HG02970 (cell line): Measurements from ENCODE around the gene MZT2A.
"Not testable (repeated sequence)": the region's sequence is repeated elsewhere in the genome, so short reads cannot be mapped to it uniquely, and the experiment has no call there.

Experiments used
- ATAC-seq: cut with Tn5 transposase; IDR thresholded peaks from one replicate; pipeline ENCODE4 v1.9.1; 2021; ENCODE audit warnings: mild to moderate bottlenecking, moderate library complexity, moderate number of reproducible peaks; ENCODE audit not compliant: unreplicated experiment, low FRiP score

Gene MZT2A

GRCh38 chr2:131521524-131521923, 29.3 kb upstream of the MZT2A start:
- not testable (repeated sequence) for ATAC-seq

- no peak for ATAC-seq
These were observed 28.3 kb upstream of the MZT2A start for GRCh38 chr2:131520526-131520925.

GRCh38 chr2:131519871-131520470, 27.8 kb upstream of the MZT2A start:
- not testable (repeated sequence) for ATAC-seq

GRCh38 chr2:131519466-131519865, 27.3 kb upstream of the MZT2A start:
- no peak for ATAC-seq

- ATAC-seq = not testable (repeated sequence)
These were observed 26.3 kb upstream of the MZT2A start for GRCh38 chr2:131518531-131518930.

- not testable (repeated sequence) for ATAC-seq
These were observed 25.7 kb upstream of the MZT2A start for GRCh38 chr2:131517856-131518255.

- ATAC-seq = no peak
These were observed 25.1 kb upstream of the MZT2A start for GRCh38 chr2:131517106-131517831.

- ATAC-seq = not testable (repeated sequence)
These were observed 24.4 kb upstream of the MZT2A start for GRCh38 chr2:131516621-131517020.

GRCh38 chr2:131516011-131516410, 23.8 kb upstream of the MZT2A start:
- no peak for ATAC-seq

- ATAC-seq = not testable (repeated sequence)
These were observed 23.0 kb upstream of the MZT2A start for GRCh38 chr2:131515235-131515634.

GRCh38 chr2:131514408-131515166, 22.4 kb upstream of the MZT2A start:
- not testable (repeated sequence) for ATAC-seq

- ATAC-seq = not testable (repeated sequence)
These were observed 20.0 kb upstream of the MZT2A start for GRCh38 chr2:131511969-131512870.

- ATAC-seq = not testable (repeated sequence)
These were observed 19.2 kb upstream of the MZT2A start for GRCh38 chr2:131511291-131511968.

GRCh38 chr2:131509615-131510014, 17.4 kb upstream of the MZT2A start:
- no peak for ATAC-seq

GRCh38 chr2:131504082-131504750, 12.0 kb upstream of the MZT2A start:
- not testable (repeated sequence) for ATAC-seq

- not testable (repeated sequence) for ATAC-seq
These were observed 11.4 kb upstream of the MZT2A start for GRCh38 chr2:131503587-131503986.

- peak; percentile 42 for ATAC-seq
These were observed 6.2 kb upstream of the MZT2A start for GRCh38 chr2:131498321-131498973.

- ATAC-seq = not testable (repeated sequence)
These were observed 3.3 kb upstream of the MZT2A start for GRCh38 chr2:131495506-131495905.
